ENCODE data around the gene EED.
"Not testable (repeated sequence)": the region's sequence is repeated elsewhere in the genome, so short reads cannot be mapped to it uniquely, and the experiment has no call there.

The EED gene

GRCh38 chr11:86301742-86302091, 57.2 kb downstream of the EED start:
- no peak for DNase-seq

- DNase-seq, result peak; percentile 97
These were observed 57.7 kb downstream of the EED start, which contains the start of gene HIKESHI for GRCh38 chr11:86302092-86302793. TSS of gene HIKESHI (plus strand) at chr11:86302240. CDS start at chr11:86302449, 209 bp downstream.

GRCh38 chr11:86303257-86303656, 58.7 kb downstream of the EED start:
- DNase-seq, result no peak

- not testable (repeated sequence) for DNase-seq
These were observed 64.2 kb downstream of the EED start for GRCh38 chr11:86308710-86309109.

GRCh38 chr11:86313793-86314192, 69.2 kb downstream of the EED start:
- DNase-seq, result no peak

GRCh38 chr11:86314636-86315035, 70.1 kb downstream of the EED start:
- DNase-seq, result no peak

Data from activated effector memory CD4-positive, alpha-beta T cell treated with anti-CD3 and anti-CD28 coated beads, Interleukin-2, amount 50 U/mL, for 16 hours (primary cell).